IMR-90 (cell line): Measurements from ENCODE around the gene PPP1R9B. TPM values are rescaled to one million over a fixed set of nuclear protein-coding genes. Genes with fewer than 3 reads are reported as not detected.

Source experiments
- ATAC-seq: fragments of 200-7000 bp; cut with Tn5 transposase; 2 replicates; pipeline ENCODE4 v1.9.1; 2020; ENCODE audit warnings: low read depth, mild to moderate bottlenecking, moderate library complexity
- BruUV-seq: library from RNA; stranded (reverse); fragments of 400-500 nt; replicated peaks from 2 replicates; lab custom pipeline; 2021; lab: Mats Ljungman, UMichigan
- CTCF ChIA-PET: fragments of 300-600 bp; formaldehyde crosslinking; extraction: SDS; loops from one replicate; lab custom pipeline; 2021; ENCODE audit warnings: antibody characterized with exemption; lab: Yijun Ruan, JAX
- POLR2A ChIA-PET: fragments of 300-600 bp; sonication (Branson Sonifier 250); formaldehyde crosslinking; loops from one replicate; lab custom pipeline; 2022; ENCODE audit warnings: antibody characterized with exemption; ENCODE audit not compliant: unreplicated experiment; lab: Charles Lee
- DNase-seq: peaks from one replicate; pipeline ENCODE4 v3.0.0; 2013
- H2AFZ ChIP-seq: replicated peaks from 2 replicates; pipeline ENCODE3; 2013; ENCODE audit warnings: low read length, mild to moderate bottlenecking; ENCODE audit not compliant: poor library complexity
- H2AK5ac ChIP-seq: 2 replicates; pipeline ENCODE4 v1.6.1; 2013; ENCODE audit warnings: low read depth, low read length, inconsistent platforms
- H2AK9ac ChIP-seq: replicated peaks from 2 replicates; pipeline ENCODE3; 2013; ENCODE audit warnings: mild to moderate bottlenecking, low read depth, low read length, moderate library complexity; ENCODE audit not compliant: poor library complexity
- H2BK120ac ChIP-seq: 2 replicates; pipeline ENCODE4 v1.6.1; 2013; ENCODE audit warnings: low read depth, low read length, inconsistent platforms
- H2BK15ac ChIP-seq: 3 replicates; pipeline ENCODE4 v1.6.1; 2013; ENCODE audit warnings: low read depth, low read length, inconsistent platforms
- H2BK20ac ChIP-seq: 2 replicates; pipeline ENCODE4 v1.6.1; 2013; ENCODE audit warnings: low read depth, mild to moderate bottlenecking, inconsistent platforms, low read length, moderate library complexity
- H2BK5ac ChIP-seq: 2 replicates; pipeline ENCODE4 v1.6.1; 2013; ENCODE audit warnings: mild to moderate bottlenecking, low read depth, low read length, inconsistent platforms; ENCODE audit not compliant: poor library complexity, severe bottlenecking
- H3K14ac ChIP-seq: replicated peaks from 2 replicates; pipeline ENCODE4 v1.6.1; 2013; ENCODE audit warnings: low read depth, low read length, inconsistent platforms
- H3K18ac ChIP-seq: 2 replicates; pipeline ENCODE4 v1.6.1; 2013; ENCODE audit warnings: low read depth, low read length, control low read depth
- H3K23ac ChIP-seq: 2 replicates; pipeline ENCODE4 v1.6.1; 2013; ENCODE audit warnings: low read depth, low read length, inconsistent platforms
- H3K27ac ChIP-seq: 2 replicates; pipeline ENCODE4 v1.5.1; 2013; ENCODE audit warnings: mild to moderate bottlenecking, control low read depth, low read length; ENCODE audit not compliant: insufficient read depth
- H3K27me3 ChIP-seq: 2 replicates; pipeline ENCODE4 v1.6.1; 2013; ENCODE audit warnings: low read length; ENCODE audit not compliant: control insufficient read depth, insufficient read depth
- H3K36me3 ChIP-seq: 2 replicates; pipeline ENCODE4 v1.6.1; 2013; ENCODE audit warnings: low read length, mixed read lengths; ENCODE audit not compliant: control insufficient read depth, insufficient read depth
- H3K4ac ChIP-seq: 2 replicates; pipeline ENCODE4 v1.6.1; 2013; ENCODE audit warnings: low read depth, low read length, inconsistent platforms
- H3K4me1 ChIP-seq: 2 replicates; pipeline ENCODE4 v1.6.1; 2013; ENCODE audit warnings: low read length, mixed read lengths; ENCODE audit not compliant: control insufficient read depth, insufficient read depth
- H3K4me2 ChIP-seq: 2 replicates; pipeline ENCODE4 v1.6.1; 2013; ENCODE audit warnings: low read depth, mild to moderate bottlenecking, control low read depth, low read length, moderate library complexity
- H3K4me3 ChIP-seq: 2 replicates; pipeline ENCODE4 v1.5.1; 2013; ENCODE audit warnings: low read depth, mild to moderate bottlenecking, control low read depth, low read length, moderate library complexity; ENCODE audit not compliant: insufficient read depth
- H3K56ac ChIP-seq: 2 replicates; pipeline ENCODE4 v1.6.1; 2013; ENCODE audit warnings: low read length, inconsistent platforms; ENCODE audit not compliant: insufficient read depth; ENCODE audit errors: extremely low read depth
- H3K79me1 ChIP-seq, 2 experiments: 2 replicates each; pipeline ENCODE4 v1.6.1; 2013; ENCODE audit warnings: low read length in 2 of 2, inconsistent platforms in 1 of 2, low read depth in 1 of 2
- H3K9ac ChIP-seq: 2 replicates; pipeline ENCODE4 v1.6.1; 2013; ENCODE audit warnings: low read depth, low read length, control low read depth
- H3K9me1 ChIP-seq: 2 replicates; pipeline ENCODE4 v1.6.1; 2013; ENCODE audit warnings: low read length, inconsistent platforms; ENCODE audit not compliant: insufficient read depth
- H3K9me3 ChIP-seq: 2 replicates; pipeline ENCODE4 v1.6.1; 2013; ENCODE audit warnings: low read length; ENCODE audit not compliant: control insufficient read depth, insufficient read depth
- H4K20me1 ChIP-seq: 2 replicates; pipeline ENCODE4 v1.6.1; 2013; ENCODE audit warnings: low read length, inconsistent platforms; ENCODE audit not compliant: insufficient read depth
- H4K5ac ChIP-seq: 2 replicates; pipeline ENCODE4 v1.6.1; 2013; ENCODE audit warnings: mild to moderate bottlenecking, low read depth, low read length, control low read depth
- H4K8ac ChIP-seq, 2 experiments: 2 replicates each; pipeline ENCODE4 v1.6.1; 2013; ENCODE audit warnings: low read depth in 2 of 2, low read length in 2 of 2, control low read depth in 1 of 2, inconsistent platforms in 1 of 2
- H4K91ac ChIP-seq: 2 replicates; pipeline ENCODE4 v1.6.1; 2013; ENCODE audit warnings: low read depth, low read length, inconsistent platforms; ENCODE audit not compliant: insufficient read depth
- BHLHE40 ChIP-seq: fragments of 150-350 bp; IDR thresholded peaks from 2 replicates; pipeline ENCODE4 v1.6.1; 2016; ENCODE audit warnings: mild to moderate bottlenecking, low read depth, low read length
- CTCF ChIP-seq: conservative IDR thresholded peaks from 2 replicates; pipeline ENCODE4 v1.5.1; 2012; ENCODE audit warnings: mild to moderate bottlenecking, low read depth, low read length, improper control_type of control experiment
- MAZ ChIP-seq: IDR thresholded peaks from 2 replicates; pipeline ENCODE4 v1.6.1; 2012; ENCODE audit warnings: low read depth, mild to moderate bottlenecking, low read length, improper control_type of control experiment, moderate library complexity, borderline replicate concordance
- MXI1 ChIP-seq: IDR thresholded peaks from 2 replicates; pipeline ENCODE4 v1.6.1; 2012; ENCODE audit warnings: low read depth, mild to moderate bottlenecking, low read length, moderate library complexity, borderline replicate concordance
- NFE2L2 ChIP-seq: fragments of 150-350 bp; IDR thresholded peaks from 2 replicates; pipeline ENCODE4 v1.6.1; 2016; ENCODE audit warnings: low read depth, mild to moderate bottlenecking, low read length
- POLR2A ChIP-seq: IDR thresholded peaks from 2 replicates; pipeline ENCODE4 v1.6.1; 2012; ENCODE audit warnings: mild to moderate bottlenecking, low read depth, low read length
- WGBS, 2 experiments: methylation state at CpG; one replicate each; pipeline versions ENCODE4 v1.1.5 to v1.1.7; 2013; ENCODE audit warnings: missing lambda C conversion rate in 2 of 2; ENCODE audit not compliant: insufficient read length in 1 of 2; ENCODE audit errors: extremely low coverage in 2 of 2; 5-methylcytosine and 5-hydroxymethylcytosine counted together
- dilution Hi-C: fragments of 300-500 bp; cut with HindIII; formaldehyde crosslinking; loops from one replicate; pipeline ENCODE4 v1.14.3; 2018; ENCODE audit warnings: low sequenced_read_pairs; ENCODE audit not compliant: unreplicated experiment
- in situ Hi-C: fragments of 300-500 bp; cut with MboI; formaldehyde crosslinking; loops from 3 replicates; pipeline ENCODE4 v1.14.3; 2019; ENCODE audit warnings: low sequenced_read_pairs, inconsistent platforms, mixed read lengths
- intact Hi-C: fragments of 100-400 bp; cut with micrococcal nuclease; formaldehyde crosslinking; loops from 2 replicates; pipeline ENCODE4 v1.10.0; 2022
- polyA plus RNA-seq, 3 experiments: library from polyadenylated mRNA; depleted of rRNA; stranded (reverse); fragments of >200 nt; gene quantifications; 2 replicates each; pipeline ENCODE4 v1.2.3, GENCODE V29; 2012; ENCODE audit warnings: low replicate concordance in 1 of 3
- total RNA-seq: library from RNA; depleted of rRNA; stranded (reverse); fragments of >200 nt; gene quantifications from 2 replicates; pipeline ENCODE4 v1.2.3, GENCODE V29; 2012

PPP1R9B gene
- total and polyA plus RNA-seq, 2 of the 4 experiments (the other 2 are of a cell fraction), result 23.0 to 28.0 TPM

GRCh38 chr17:50188921-50189549 lies 38.6 kb upstream of the PPP1R9B start:
- H2BK15ac ChIP-seq, result peak overlapping the region; percentile 23; the same call in 1 of the 3 replicates
- peak overlapping the region; percentile 88 for H3K56ac ChIP-seq
- H2BK20ac ChIP-seq, result 0 out of 2 replicates have a peak overlapping the region, but pooled peaks have one; percentile 16
- DNase-seq (peak; percentile 76), ATAC-seq (peak; percentile 0)
- H2AK9ac ChIP-seq, result peak overlapping the region; percentile 92
- peaks cover 96% of the 10 kb centered on the region for H3K36me3 ChIP-seq
- peak overlapping the region; percentile 100 for H3K4ac ChIP-seq
- H3K9me1 ChIP-seq, result no peaks in the 10 kb centered on the region; the same call in 1 of the 2 replicates
- peak overlapping the region; percentile 83 for H4K91ac ChIP-seq
- H4K20me1 ChIP-seq, result peaks cover 95% of the 10 kb centered on the region
- H2AK5ac ChIP-seq, result peak overlapping the region; percentile 93
- dilution Hi-C loops, result no loop called here
- H3K27me3 ChIP-seq, result no peaks in the 10 kb centered on the region
- no peak overlapping the region for H3K4me3 ChIP-seq
- BruUV-seq, result TSS peak; percentile 11
- peak overlapping the region; percentile 72 for H2BK120ac ChIP-seq
- H3K14ac ChIP-seq, result peak overlapping the region; percentile 91
- H3K27ac ChIP-seq, result peak overlapping the region; percentile 99
- in situ Hi-C loops, result no loop called here
- peaks cover 4 to 85% of the 10 kb centered on the region in 2 experiments; a peak in 3 of 4 replicates for H3K79me1 ChIP-seq
- peak overlapping the region; percentile 58 for H3K9ac ChIP-seq
- H2BK5ac ChIP-seq, result peak overlapping the region; percentile 99
- CTCF ChIA-PET, result no interaction called here
- peak overlapping the region; percentile 65 to 86 for H4K8ac ChIP-seq
- H3K9me3 ChIP-seq, result no peaks in the 10 kb centered on the region
- intact Hi-C loops, result no loop called here
- H3K4me1 ChIP-seq, result peaks cover 21% of the 10 kb centered on the region
- H3K18ac ChIP-seq, result peak overlapping the region; percentile 93
- peak overlapping the region; percentile 91 for H3K23ac ChIP-seq
- TF ChIP-seq CTCF, result no peak
- TF ChIP-seq POLR2A, result peak; percentile 48
- TF ChIP-seq NFE2L2, result no peak
- no peak for TF ChIP-seq BHLHE40
- TF ChIP-seq MAZ, result 0 out of 2 replicates have a peak, but pooled peaks have one; percentile 1
- no peak for TF ChIP-seq MXI1
- WGBS, 2 experiments, result 57% methylated on average over 2 of the region's 11 CpGs; no CpG with 5 or more reads in 1 of the 2 experiments
- no peak overlapping the region for H3K4me2 ChIP-seq
- peak overlapping the region; percentile 83 for H4K5ac ChIP-seq
- H2AFZ ChIP-seq, result peak overlapping the region; percentile 69
- POLR2A ChIA-PET, result interaction anchor here (0.6 to 3.6 kb wide), 2 partner anchors 12 to 24 kb away, joined by 10 to 17 read pairs; partner anchors contain the start of gene COL1A1
